Measurements from ENCODE around the gene MRPS11.

The MRPS11 gene

DNA sequence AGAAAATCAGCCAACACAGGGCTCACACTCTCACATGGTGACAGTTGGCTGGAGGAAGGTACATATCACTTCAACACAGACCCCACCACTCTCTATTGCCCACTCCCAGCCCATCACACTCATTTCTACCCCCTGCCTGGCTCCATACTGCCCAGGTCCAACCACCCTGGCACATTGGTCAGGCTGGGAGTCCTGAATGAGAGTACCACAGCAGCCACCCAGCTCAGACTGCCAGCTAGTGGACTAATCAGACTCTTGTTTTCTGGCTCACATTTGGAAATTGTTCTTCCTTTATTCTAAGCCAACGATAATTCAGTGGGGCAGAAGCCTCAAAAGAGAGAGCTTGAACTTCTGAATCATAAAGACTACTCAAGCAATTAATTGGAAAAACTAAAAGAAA lies 20.3 kb upstream of the MRPS11 start:
- H3K4me3 ChIP-seq (ENCODE audit: low read depth, low read length) = no peak overlapping the region
- no peak for DNase-seq (ENCODE audit: low read depth)
- TF ChIP-seq, protein P1, sequence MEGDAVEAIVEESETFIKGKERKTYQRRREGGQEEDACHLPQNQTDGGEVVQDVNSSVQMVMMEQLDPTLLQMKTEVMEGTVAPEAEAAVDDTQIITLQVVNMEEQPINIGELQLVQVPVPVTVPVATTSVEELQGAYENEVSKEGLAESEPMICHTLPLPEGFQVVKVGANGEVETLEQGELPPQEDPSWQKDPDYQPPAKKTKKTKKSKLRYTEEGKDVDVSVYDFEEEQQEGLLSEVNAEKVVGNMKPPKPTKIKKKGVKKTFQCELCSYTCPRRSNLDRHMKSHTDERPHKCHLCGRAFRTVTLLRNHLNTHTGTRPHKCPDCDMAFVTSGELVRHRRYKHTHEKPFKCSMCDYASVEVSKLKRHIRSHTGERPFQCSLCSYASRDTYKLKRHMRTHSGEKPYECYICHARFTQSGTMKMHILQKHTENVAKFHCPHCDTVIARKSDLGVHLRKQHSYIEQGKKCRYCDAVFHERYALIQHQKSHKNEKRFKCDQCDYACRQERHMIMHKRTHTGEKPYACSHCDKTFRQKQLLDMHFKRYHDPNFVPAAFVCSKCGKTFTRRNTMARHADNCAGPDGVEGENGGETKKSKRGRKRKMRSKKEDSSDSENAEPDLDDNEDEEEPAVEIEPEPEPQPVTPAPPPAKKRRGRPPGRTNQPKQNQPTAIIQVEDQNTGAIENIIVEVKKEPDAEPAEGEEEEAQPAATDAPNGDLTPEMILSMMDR (conservative IDR thresholded peaks at IDR 0.05; ENCODE audit: low read depth, low read length) = no peak

- H3K4me3 ChIP-seq (ENCODE audit: low read depth, low read length) = no peak overlapping the region
- TF ChIP-seq, protein P1 (conservative IDR thresholded peaks at IDR 0.05; ENCODE audit: low read depth, low read length) = no peak
- DNase-seq (ENCODE audit: low read depth) = no peak
These were observed 19.8 kb upstream of the MRPS11 start for GRCh38 chr15:88447741-88448140.

DNA sequence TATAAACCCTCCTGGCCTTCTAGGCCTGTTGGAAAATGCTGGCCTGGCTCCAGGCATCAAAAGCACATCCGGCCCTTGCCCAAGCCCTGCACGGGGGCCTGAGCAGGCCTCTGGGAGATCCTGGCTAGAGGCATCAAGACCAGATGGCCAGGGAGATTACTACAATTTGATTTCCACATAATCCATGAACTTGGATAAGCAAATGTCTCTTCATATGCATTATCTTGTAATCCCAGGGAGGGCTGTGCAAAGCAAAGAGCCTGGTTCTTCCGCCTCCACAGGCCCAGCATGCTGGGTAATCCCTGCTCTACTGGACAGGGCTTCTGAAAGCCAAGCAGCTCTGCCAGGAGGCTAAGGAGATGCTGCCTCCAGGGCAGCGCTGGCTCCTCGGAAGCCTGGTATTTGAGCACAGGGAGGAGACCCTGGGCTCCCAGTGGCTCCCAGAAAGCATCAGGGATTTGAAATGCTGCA lies 18.5 kb upstream of the MRPS11 start:
- no peak overlapping the region for H3K4me3 ChIP-seq (ENCODE audit: low read depth, low read length)

DNA sequence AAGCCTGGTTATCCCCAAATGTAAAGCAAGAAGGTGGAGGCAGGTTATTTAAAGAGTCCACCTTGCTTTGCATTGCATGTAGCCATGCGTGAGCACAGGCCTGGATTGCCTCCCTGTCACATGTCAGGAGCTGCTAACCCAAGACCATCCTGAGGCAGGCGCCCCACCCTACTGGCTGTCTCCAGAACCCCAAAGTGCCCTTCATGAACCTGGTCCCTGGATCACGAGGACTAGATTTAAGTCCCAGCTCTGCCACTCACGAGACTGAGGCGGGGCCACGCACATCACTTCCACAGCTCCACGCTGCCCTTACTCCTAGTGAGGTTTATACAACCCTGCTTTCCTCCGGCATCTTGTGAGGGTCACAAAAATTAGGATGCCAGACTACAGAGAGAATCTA lies 17.9 kb upstream of the MRPS11 start:
- no peak for DNase-seq (ENCODE audit: low read depth)
- TF ChIP-seq, protein P1 (conservative IDR thresholded peaks at IDR 0.05; ENCODE audit: low read depth, low read length) = no peak
- no peak overlapping the region for H3K4me3 ChIP-seq (ENCODE audit: low read depth, low read length)

More for the DNA sequence above, 18.5 kb upstream of the MRPS11 start:
- no peak for DNase-seq (ENCODE audit: low read depth)
- TF ChIP-seq, protein P1 (conservative IDR thresholded peaks at IDR 0.05; ENCODE audit: low read depth, low read length) = no peak

- peak; percentile 82 for DNase-seq (ENCODE audit: low read depth)
- H3K4me3 ChIP-seq (ENCODE audit: low read depth, low read length) = no peak overlapping the region
- TF ChIP-seq, protein P1 (conservative IDR thresholded peaks at IDR 0.05; ENCODE audit: low read depth, low read length) = peak; percentile 89
These were observed 17.2 kb upstream of the MRPS11 start for GRCh38 chr15:88450125-88450798.

DNA sequence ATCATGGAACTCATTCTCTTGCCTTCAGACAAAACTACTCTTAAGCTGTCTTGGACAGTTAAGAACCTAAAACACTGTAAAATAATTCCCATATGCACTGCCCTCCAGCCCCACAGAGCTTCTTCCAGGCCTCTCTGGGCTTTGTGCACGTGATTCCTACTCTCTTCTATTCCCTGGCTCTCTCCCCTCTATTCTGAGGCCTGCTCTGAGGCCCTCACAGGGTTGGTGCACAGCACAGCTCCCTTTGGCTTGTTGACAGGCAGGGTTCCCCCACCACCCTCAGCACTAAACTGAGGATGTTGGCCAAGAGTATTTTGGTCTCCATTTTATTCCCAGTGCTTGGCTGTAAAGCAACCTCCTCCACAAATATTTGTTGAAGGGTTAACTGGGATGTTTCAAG lies 13.9 kb upstream of the MRPS11 start:
- TF ChIP-seq, protein P1 (conservative IDR thresholded peaks at IDR 0.05; ENCODE audit: low read depth, low read length) = no peak
- no peak overlapping the region for H3K4me3 ChIP-seq (ENCODE audit: low read depth, low read length)
- no peak for DNase-seq (ENCODE audit: low read depth)

DNA sequence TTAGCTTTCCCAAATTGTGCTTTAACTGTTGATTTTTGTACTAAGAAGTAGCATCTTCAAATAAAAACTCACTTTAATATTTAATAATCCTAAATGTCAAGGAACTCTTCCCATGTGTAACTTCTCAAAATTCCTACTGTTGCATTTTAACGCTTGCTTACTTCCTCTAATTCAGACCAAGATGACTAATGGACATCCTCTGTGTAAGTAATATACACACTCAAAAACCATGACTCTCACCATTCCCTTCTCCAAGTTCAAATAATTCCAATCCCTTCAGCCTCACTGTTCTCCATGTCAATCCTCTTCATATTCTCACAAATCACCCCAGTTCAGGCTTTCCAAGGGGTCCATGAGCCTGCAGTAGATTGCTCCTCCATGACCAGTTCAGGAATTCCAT lies 13.3 kb upstream of the MRPS11 start:
- H3K4me3 ChIP-seq (ENCODE audit: low read depth, low read length) = no peak overlapping the region
- TF ChIP-seq, protein P1 (conservative IDR thresholded peaks at IDR 0.05; ENCODE audit: low read depth, low read length) = no peak
- DNase-seq (ENCODE audit: low read depth) = no peak
